Measurements from ENCODE around the gene ELAC1.
A peak's percentile ranks its signal among the peaks of the same experiment; 100 is the strongest.
"Not testable (repeated sequence)": the region's sequence is repeated elsewhere in the genome, so short reads cannot be mapped to it uniquely, and the experiment has no call there.

The ELAC1 gene, protein sequence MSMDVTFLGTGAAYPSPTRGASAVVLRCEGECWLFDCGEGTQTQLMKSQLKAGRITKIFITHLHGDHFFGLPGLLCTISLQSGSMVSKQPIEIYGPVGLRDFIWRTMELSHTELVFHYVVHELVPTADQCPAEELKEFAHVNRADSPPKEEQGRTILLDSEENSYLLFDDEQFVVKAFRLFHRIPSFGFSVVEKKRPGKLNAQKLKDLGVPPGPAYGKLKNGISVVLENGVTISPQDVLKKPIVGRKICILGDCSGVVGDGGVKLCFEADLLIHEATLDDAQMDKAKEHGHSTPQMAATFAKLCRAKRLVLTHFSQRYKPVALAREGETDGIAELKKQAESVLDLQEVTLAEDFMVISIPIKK

DNA sequence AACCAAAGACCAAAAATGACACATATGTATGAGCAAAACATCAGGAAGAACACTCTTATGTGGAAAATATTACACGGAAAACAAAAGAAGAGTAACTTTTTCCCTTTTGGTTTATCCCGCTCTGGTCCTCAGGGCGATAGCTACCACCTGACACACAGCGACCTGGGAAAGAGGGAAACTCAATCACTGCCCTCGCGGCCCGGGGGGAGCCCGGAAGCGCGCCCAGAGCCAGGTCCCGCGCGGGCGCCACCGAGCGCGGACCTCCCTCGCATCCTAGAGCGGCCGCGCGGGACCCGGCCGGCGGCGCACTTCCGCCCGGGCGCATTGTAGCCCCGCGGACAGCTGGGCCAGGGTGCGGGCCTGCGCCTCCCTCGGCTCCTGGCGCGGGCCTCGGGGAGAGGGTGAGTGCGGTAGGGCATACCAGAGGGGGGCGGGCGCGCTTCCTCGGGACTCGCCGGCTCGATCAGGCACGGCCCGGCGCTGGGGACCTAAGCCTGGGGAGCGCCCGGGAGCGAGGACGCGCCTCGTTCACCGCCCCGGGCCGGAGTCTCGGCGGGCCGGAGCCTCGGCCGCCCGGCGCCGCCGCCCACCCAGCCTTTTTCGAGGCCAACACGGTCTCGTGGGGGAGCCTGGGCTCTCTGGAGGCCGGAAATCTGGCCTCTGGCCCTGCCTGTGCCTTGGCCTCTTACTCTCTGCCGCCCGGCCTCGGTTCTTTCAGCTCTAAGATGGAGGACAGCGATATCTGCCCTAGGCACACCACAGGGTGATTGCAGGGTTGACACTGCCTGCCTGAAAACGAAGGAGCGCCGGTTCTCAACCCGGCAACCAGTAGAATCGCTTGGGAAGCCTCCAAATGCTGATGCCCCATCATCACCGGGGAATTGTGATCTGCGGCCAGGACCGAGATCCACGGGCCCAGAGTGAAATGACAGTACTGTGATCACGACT is at the start of gene ELAC1:
TSS of gene ELAC1 (plus strand) at position 327 of the 948 bp plus-strand sequence. CDS start 6,365 bp downstream, outside the sequence.
- DNase-seq, result peak; percentile 55 to 96 (median 68)
- intact Hi-C loops (cut with DNase I), result loop anchor here (1.0 to 5.0 kb wide), 3 partner anchors 62 to 90 kb away; partner anchors contain the start of gene SMAD4

DNA sequence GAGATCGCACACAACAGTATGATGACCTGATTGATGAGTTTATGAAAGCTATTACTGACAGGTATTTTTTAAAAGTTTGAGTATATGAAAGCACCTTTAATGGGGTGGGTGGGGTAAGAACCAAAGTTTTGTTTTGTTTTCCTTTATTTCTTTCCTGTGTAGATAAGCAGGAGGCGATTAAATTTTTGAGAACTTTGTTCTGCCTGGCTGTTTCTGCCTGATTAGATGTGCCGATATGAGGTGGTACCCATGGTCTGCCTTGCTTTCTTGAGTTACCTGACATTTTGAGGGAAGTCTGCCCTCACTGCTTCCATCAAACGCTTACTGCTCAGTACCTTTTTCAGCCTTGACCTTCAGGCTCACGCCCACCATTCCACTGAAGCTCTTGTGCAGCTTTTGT is 49.7 kb upstream of the ELAC1 start:
- intact Hi-C loops (cut with DNase I), result no loop called here
- DNase-seq, result no peak

DNA sequence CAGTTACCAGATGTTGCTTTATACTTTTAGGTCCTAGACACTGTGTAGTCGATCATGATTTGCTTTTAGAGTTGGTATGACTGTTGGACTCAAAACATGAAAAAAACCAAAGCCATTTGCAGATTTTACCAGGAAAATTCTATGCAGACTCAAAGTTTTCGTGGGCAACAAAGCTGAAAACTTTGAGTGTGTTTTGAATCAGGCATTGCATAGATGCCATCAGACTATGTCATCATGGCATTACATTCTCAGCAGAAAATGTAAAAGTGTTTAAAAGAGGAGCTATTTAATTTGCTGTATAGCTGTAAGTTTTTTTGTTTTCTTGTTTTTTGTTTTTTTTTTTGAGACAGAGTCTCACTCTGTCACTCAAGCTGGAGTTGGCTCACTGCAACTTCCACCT is 43.5 kb upstream of the ELAC1 start:
- intact Hi-C loops (cut with DNase I), result no loop called here
- DNase-seq, result no peak

DNA sequence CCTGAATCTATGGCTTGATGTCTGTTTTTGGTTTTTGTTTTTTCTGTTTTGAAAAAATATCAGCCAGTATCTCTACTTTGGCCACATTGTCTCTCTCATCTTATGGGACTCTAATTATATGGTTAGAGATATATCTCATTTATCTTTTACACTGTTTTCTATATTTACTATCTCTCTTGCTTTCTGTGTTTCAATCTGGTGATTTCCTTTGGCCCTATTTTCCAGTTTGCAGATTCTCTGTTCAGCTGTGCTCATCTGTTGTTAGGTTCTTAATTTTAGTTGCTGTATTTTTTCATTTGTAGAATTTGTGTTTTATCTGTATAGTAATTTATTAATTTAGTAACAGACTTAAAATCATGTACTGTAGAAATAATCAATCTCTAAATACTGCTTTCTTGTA is 41.3 kb upstream of the ELAC1 start:
- intact Hi-C loops (cut with DNase I), result no loop called here
- DNase-seq, result no peak

DNA sequence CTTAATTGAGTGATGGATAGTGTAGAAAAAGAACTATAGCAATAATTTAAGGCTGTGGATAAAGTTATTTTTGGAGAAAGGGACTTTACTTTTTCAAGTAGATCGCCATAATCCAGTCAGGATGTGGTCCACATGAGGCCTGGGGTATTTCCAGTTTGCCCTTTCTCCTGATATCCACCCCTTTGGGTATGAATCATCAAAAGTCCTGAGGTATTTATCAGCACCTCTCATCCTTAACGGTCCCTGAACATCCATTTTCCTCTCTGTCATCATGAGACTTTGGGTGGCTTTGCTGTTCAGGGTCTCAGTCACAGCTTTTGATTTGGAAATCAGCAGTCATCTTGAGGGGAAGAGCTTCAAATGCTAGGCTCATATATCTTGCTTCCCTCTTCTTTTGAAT is 39.3 kb upstream of the ELAC1 start:
- DNase-seq, result no peak
- intact Hi-C loops (cut with DNase I), result no loop called here

DNA sequence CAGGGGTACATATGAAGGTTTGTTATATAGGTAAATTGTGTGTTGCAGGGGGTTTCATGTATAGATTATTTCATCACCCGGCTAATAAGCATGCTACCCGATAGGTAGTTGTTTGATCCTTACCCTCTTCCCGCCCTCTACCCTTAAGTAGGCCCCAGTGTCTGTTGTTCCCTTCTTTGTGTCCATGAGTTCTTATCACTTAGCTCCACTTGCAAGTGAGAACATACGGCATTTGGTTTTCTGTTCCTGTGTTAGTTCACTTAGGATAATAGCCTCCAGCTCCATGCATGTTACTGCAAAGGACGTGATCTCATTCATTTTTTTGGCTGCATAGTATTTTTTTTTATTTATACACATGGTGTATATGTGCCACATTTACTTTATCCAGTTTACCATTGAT is 34.2 kb upstream of the ELAC1 start:
- intact Hi-C loops (cut with DNase I), result no loop called here

DNA sequence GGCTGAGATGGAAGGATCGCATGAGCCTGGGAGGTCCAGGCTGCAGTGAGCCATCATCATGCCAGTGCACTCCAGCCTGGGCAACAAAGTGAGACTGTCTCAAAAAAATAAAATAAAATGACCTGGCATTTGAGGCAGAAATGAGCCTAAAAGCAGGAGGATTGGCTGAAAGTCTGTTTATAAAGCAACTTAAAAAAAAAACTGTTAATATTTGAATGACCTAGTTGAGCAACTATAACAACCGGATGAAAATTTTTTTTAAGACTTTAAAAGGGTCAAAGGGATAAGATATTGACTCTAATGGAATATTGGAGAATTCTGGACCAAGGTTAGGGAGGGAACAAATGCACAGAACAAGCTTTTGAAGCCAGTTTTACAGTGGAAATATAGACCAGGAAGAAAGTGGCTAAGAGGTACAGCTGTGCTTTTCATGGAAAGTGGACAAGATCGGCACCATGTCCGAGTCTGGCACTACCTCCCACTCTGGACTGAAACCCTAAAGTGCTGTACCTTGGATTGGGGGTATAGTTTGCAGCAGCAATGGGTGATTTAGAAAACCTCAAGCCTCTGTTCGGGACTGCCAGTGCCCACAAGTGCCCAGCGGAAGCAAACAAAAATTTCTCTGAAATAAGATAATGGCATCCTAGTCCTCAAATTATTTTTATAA is 33.2 kb upstream of the ELAC1 start:
- no peak for DNase-seq
- intact Hi-C loops (cut with DNase I), result no loop called here

More for the DNA sequence above, 34.2 kb upstream of the ELAC1 start:
- no peak for DNase-seq

DNA sequence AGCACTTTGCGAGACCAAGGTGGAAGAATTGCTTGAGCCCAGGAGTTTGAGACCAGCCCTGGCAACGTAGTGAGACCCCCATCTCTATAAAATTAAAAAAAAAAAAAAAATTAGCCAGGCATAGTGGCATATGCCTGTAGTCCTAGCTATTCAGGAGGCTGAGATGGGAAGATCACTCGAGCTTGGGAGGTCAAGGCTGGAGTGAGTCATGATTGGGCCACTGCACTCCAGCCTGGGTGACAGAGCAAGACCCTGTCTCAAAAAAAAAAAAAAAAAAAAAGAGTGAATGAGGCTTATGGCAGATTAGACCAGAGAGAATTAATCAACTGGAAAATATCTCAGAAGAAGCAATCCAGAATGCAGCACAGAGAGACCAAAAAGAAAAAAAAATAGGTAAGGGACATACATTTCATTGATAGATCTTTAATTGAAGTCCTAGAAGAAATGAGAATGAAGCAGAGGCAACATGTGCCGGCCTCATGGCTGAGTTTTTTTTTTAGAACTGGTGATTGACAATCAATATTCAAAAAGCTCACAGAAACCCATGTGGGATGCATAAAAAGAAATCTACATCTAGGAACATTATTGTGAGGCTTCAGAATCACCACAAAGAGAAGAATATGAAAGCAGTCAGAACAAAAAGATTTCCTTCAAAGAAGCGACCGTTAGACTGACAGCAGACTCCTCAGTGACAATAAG is 32.2 kb upstream of the ELAC1 start:
- DNase-seq, result no peak
- intact Hi-C loops (cut with DNase I), result no loop called here

DNA sequence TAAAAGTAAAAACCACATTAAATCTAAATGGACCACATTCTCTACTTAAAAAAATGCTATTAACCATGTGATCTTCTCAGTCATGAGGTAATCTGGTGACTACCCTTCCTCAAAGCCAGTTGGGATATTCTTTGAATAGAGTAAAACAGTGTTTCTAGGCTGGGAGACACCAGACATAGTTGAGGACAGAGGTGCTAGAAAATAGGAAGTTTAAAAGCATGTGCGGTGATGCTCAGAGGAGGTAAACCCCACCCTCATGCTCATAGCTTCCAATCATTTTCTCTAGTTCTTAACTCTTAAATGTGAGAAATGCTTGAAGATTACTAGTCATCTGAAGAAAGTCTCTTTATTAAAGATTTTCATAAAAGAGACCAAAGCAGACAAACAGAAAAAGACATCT is 30.7 kb upstream of the ELAC1 start:
- intact Hi-C loops (cut with DNase I), result no loop called here
- DNase-seq, result no peak

DNA sequence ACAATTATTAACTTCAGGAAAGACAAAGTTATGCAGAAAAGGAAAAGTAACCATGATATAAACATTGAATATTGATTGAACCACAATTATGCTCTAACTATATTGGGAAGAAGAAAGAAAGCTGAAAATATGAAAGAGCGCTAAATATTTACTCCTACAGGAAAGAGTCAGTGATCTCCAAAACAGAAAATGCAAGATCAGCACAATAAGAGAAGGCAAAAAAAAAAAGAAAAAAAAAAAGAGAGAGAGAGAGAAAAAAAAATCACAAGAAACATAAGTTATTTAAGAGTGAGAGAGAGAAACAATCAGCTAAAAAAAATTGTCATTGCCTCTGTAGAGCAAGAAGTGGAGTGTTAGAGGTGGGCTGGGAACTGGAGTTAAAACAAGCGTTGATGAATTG is 28.9 kb upstream of the ELAC1 start:
- DNase-seq, result no peak
- intact Hi-C loops (cut with DNase I), result no loop called here

DNA sequence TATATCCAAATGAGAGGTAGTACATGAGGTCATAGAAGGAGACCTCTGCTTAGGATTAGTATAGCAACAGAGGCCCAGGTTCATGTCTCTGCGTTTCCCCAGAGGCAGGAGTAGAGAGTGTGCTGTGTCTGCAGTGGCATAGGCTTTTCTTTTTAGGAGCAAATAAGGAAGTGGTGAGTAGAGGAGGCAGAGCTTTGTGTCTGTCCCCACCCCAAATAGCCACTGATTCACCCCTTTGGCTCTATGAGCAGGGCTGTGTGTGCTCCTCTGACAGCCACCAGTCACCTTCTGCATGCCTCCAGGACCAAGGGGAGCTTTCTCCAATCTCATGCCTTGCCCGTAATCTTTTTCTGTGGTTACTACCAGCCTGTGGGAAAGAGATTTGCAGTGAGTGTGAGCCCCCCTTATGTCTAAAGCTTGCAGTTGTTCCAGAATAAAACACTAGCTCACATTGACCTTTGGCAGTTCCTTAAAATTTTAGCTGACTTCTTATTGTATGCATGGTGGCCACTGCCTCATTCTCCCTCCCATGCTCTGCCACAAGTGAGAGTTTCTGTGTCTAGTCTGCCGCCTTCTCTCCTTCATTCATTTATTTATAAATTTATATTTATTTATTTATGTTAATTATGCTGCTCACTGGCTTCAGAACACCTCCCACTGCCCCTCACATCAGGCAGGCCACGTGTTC is 23.5 kb upstream of the ELAC1 start:
- no peak for DNase-seq
- intact Hi-C loops (cut with DNase I), result no loop called here

DNA sequence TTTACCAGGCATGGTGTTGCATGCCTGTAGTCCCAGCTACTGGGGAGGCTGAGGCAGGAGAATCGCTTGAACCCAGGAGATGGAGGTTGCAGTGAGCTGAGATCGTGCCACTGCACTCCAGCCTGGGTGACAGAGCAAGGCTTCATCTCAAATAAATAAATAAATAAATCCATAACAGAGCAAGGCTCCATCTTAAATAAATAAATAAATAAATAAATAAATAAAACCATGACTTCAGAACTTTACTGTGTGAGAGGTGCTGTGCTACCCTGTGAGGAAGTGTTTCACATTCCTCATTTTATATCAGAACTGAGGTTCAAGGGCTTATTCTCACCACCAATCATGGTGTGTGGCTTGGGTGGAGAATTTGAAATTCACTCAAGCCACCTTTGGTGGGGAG is 21.9 kb upstream of the ELAC1 start:
- intact Hi-C loops (cut with DNase I); DNase-seq: not testable (repeated sequence)

DNA sequence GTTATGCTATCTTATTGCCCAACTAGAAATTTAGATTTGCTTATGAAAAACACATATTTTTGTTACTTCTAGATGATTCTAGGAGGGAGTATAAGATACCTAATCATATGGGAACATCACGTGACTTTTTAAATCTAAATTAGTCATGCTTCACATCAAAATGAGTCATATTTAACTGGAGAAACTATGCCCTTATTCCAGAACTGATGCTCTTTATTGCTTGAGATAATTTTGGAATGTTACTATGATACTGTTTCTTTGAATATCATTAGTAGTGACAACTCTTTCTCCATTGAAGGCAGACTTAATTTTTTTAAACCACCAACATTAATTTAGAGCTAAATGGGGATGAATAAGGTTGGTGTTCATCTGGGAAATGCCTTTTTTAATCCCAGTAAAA is 19.9 kb upstream of the ELAC1 start:
- DNase-seq, result no peak
- intact Hi-C loops (cut with DNase I), result no loop called here

DNA sequence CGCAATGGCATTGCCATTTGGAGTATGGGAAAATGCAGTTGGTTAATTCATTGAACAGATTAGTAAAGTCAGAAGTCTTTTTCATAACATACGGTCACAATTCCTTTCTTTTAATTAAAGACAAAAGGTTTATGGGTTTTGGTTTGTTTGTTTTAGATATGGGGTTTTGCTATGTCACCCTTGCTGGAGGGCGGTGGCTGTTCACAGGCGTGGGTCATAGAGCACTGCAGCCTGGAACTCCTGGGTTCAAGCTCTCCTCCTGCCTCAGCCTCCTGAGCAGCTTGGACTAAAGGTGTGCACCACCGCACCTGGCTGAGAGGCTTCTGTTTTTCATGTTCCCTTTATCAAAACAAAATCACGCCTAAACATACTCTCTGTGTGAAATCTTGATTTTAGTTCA is 18.7 kb upstream of the ELAC1 start:
- DNase-seq, result no peak
- intact Hi-C loops (cut with DNase I), result no loop called here

DNA sequence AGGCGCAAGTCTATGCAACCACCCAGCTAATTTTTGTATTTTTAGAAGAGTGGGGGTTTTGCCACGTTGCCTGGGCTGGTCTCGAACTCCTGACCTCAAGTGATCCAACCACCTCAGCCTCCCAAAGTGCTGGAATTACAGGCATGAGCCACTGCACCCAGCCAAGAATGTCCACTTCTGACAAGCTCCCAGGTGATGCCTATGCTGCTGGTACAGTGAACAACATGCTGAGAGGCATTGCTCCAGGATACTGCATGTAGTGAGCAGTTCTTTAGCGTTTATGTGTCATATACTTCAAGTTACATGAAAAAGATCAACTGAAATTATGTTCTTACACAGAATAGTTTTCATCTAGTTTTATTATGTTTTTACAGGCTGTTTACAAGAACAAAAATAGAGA is 17.2 kb upstream of the ELAC1 start:
- no peak for DNase-seq
- intact Hi-C loops (cut with DNase I), result no loop called here

DNA sequence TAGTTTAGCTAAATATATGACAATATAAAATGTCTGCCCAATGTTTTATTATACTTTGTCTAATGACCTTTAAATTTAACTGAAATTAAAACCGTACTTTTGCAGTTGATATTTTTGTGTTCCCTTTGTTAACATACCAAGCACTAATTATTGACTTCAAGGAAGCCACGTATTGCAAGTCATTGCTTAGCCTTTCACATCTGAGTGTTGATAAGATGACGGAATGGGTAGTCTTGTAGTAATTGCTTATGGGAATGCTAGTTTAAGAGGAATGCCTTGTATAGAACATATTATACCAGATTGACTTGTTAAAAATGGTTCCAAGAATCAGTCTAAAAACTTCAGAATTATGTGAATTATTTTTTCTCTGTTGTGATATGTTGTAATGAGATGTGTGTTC is 14.0 kb upstream of the ELAC1 start:
- intact Hi-C loops (cut with DNase I), result no loop called here

DNA sequence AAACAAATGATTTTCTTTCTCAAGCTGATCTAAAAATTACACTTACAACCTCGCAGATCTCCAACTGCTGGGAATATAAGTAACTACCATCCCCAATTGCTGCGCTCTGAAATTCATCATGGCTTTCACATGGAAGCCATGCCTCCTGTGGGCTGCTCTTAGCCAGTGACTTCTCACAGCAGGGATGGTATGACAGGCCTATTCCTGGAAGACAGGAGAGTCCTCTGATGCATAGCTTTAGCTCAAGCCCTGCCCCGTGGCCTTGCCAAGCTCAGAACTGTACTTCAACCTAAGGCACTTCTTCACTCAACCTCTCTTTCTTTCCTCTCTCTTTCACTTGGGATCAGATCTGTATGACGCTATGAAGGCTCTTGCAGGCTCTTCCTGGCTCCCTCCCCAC is 12.6 kb upstream of the ELAC1 start:
- intact Hi-C loops (cut with DNase I), result no loop called here
- no peak for DNase-seq

More for the DNA sequence above, 14.0 kb upstream of the ELAC1 start:
- no peak for DNase-seq

DNA sequence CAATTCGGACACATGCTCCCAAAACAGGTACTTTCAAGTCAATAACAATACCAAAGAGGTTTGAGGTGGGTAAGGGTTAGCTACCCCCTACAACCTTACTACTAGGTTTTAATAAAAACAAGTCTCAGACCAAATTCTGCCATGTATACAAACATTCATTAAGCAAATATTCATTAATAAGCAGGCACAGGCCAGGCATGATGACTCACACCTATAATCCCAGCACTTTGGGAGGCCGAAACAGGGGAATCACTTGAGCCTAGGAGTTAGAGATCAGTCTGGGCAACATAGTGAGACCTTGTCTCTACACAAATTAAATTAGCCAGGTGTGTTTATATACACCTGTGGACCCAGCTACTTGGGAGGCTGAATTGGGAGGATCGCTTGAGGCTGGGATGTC is 11.7 kb upstream of the ELAC1 start:
- no peak for DNase-seq
- intact Hi-C loops (cut with DNase I), result no loop called here

DNA sequence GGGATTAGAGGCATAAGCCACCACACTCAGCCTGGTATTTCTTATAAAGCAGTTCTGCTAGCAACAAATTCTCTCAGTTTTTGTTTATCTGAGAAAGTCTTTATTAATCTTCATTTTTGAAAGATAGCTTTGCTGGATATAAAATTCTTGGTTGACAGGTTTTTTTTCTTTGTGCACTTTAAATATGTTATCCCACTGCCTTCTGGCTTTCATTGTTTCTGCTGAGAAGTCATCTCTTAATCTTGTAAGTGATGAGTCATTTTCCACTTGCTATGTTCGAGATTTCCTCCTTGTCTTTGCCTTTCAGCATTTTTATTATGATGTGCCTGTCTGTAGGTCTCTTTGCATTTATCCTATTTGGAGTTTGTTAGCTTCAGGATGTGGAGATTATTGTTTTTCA is 5.9 kb upstream of the ELAC1 start:
- DNase-seq, result no peak
- intact Hi-C loops (cut with DNase I), result no loop called here

DNA sequence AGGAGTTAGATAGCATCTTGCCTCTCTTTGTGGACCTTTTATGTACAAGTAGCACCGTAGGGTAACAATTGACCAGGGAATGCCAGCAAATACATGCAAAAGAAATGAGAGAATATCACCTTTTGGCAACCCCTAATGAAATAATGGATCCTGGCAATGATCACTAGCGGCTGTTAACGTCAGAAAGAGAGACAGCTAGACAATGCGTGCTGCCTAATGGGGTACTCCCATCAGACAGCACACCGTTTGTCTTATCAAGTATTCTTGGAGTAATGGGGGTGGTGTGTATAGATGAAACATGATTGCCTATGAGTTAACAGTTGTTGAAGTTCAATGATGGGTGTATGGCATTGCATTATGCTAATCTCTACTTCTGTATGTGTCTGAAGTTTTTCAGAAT is 1.6 kb downstream of the ELAC1 start:
- DNase-seq, result no peak
- intact Hi-C loops (cut with DNase I), result loop anchor here (5.0 kb wide), 1 partner anchor 83 kb away; no protein-coding TSS in a partner anchor

All from posterior cingulate gyrus (tissue), 11 donors.